GM19035 (cell line): ENCODE measurements around the gene AMIGO2.
"Not testable (repeated sequence)": the region's sequence is repeated elsewhere in the genome, so short reads cannot be mapped to it uniquely, and the experiment has no call there.

Experiments
- ATAC-seq: cut with Tn5 transposase; IDR thresholded peaks from one replicate; pipeline ENCODE4 v1.9.1; 2021; ENCODE audit not compliant: unreplicated experiment

Gene AMIGO2

GRCh38 chr12:47075192-47076084 lies 4.3 kb downstream of the AMIGO2 start:
- no peak for ATAC-seq

- no peak for ATAC-seq
Measured at GRCh38 chr12:47074757-47075156, 5.0 kb downstream of the AMIGO2 start.

GRCh38 chr12:47073951-47074350 lies 5.8 kb downstream of the AMIGO2 start:
- ATAC-seq = no peak

GRCh38 chr12:47071241-47071852 lies 8.4 kb downstream of the AMIGO2 start:
- ATAC-seq = no peak

GRCh38 chr12:47070310-47070709 lies 9.4 kb downstream of the AMIGO2 start:
- no peak for ATAC-seq

- ATAC-seq = no peak
Measured at GRCh38 chr12:47068539-47068938, 11.2 kb downstream of the AMIGO2 start.

GRCh38 chr12:47067771-47068431 lies 11.9 kb downstream of the AMIGO2 start:
- ATAC-seq = no peak

- no peak for ATAC-seq
Measured at GRCh38 chr12:47067176-47067575, 12.6 kb downstream of the AMIGO2 start.

- ATAC-seq = no peak
Measured at GRCh38 chr12:47066278-47067025, 13.3 kb downstream of the AMIGO2 start.

- no peak for ATAC-seq
Measured at GRCh38 chr12:47065546-47065945, 14.2 kb downstream of the AMIGO2 start.

GRCh38 chr12:47058640-47059039 lies 21.1 kb downstream of the AMIGO2 start:
- ATAC-seq = not testable (repeated sequence)

GRCh38 chr12:47056944-47057343 lies 22.8 kb downstream of the AMIGO2 start:
- ATAC-seq = not testable (repeated sequence)

GRCh38 chr12:47055856-47056255 lies 23.9 kb downstream of the AMIGO2 start:
- ATAC-seq = not testable (repeated sequence)

- ATAC-seq = no peak
Measured at GRCh38 chr12:47054659-47055058, 25.1 kb downstream of the AMIGO2 start.

- ATAC-seq = no peak
Measured at GRCh38 chr12:47053961-47054360, 25.8 kb downstream of the AMIGO2 start.

- no peak for ATAC-seq
Measured at GRCh38 chr12:47052274-47052673, 27.5 kb downstream of the AMIGO2 start.

GRCh38 chr12:47051291-47051690 lies 28.5 kb downstream of the AMIGO2 start:
- not testable (repeated sequence) for ATAC-seq

GRCh38 chr12:47048541-47048940 lies 31.2 kb downstream of the AMIGO2 start:
- ATAC-seq = no peak

GRCh38 chr12:47041327-47041726 lies 38.4 kb downstream of the AMIGO2 start:
- ATAC-seq = no peak

GRCh38 chr12:47039756-47040155 lies 40.0 kb downstream of the AMIGO2 start:
- ATAC-seq = no peak

GRCh38 chr12:47039079-47039478 lies 40.7 kb downstream of the AMIGO2 start:
- ATAC-seq = no peak
